SW 1271 (cell line): Measurements from ENCODE around the gene MOGAT3.

Source experiments
- DNase-seq, 2 experiments: peaks; one replicate each; lab custom pipeline; 2025; lab: John Stamatoyannopoulos, UW

Gene MOGAT3

GRCh38 chr7:101200862-101201599, at the start of gene MOGAT3:
Gene MOGAT3, minus strand, starts transcription at chr7:101201036. Its CDS starts 182 bp downstream, at chr7:101200854.
- DNase-seq = no peak

GRCh38 chr7:101250324-101250723, 49.5 kb upstream of the MOGAT3 start:
- DNase-seq = no peak

- no peak for DNase-seq
Measured at GRCh38 chr7:101248276-101248675, 47.4 kb upstream of the MOGAT3 start.

GRCh38 chr7:101245147-101245668, 44.4 kb upstream of the MOGAT3 start:
- DNase-seq = no peak

- peak; percentile 79 to 91 for DNase-seq
Measured at GRCh38 chr7:101244375-101245146, 43.7 kb upstream of the MOGAT3 start, which contains the start of gene FIS1. Gene FIS1, minus strand, starts transcription at chr7:101245081. Its CDS starts 77 bp downstream, at chr7:101245004.

- no peak for DNase-seq
Measured at GRCh38 chr7:101243646-101244374, 43.0 kb upstream of the MOGAT3 start.

GRCh38 chr7:101241443-101242349, 40.9 kb upstream of the MOGAT3 start:
- no peak for DNase-seq

- DNase-seq = no peak
Measured at GRCh38 chr7:101241015-101241363, 40.2 kb upstream of the MOGAT3 start.

- no peak for DNase-seq
Measured at GRCh38 chr7:101240226-101241014, 39.6 kb upstream of the MOGAT3 start.

GRCh38 chr7:101239951-101240220, 39.0 kb upstream of the MOGAT3 start:
- DNase-seq = no peak

GRCh38 chr7:101239191-101239950, 38.5 kb upstream of the MOGAT3 start:
- no peak for DNase-seq

- DNase-seq = no peak
Measured at GRCh38 chr7:101238226-101239182, 37.7 kb upstream of the MOGAT3 start.

GRCh38 chr7:101237206-101238067, 36.6 kb upstream of the MOGAT3 start, which contains the start of gene CLDN15:
Gene CLDN15, minus strand, starts transcription at chr7:101237802. Its CDS starts 221 bp downstream, at chr7:101237581.
- DNase-seq = no peak

GRCh38 chr7:101236292-101236835, 35.5 kb upstream of the MOGAT3 start:
- DNase-seq = no peak

GRCh38 chr7:101235522-101235921, 34.7 kb upstream of the MOGAT3 start:
- no peak for DNase-seq

- no peak for DNase-seq
Measured at GRCh38 chr7:101235050-101235449, 34.2 kb upstream of the MOGAT3 start.

GRCh38 chr7:101234636-101235035, 33.8 kb upstream of the MOGAT3 start:
- DNase-seq = no peak
